ENCODE measurements around the gene CCDC91.
A peak's percentile ranks its signal among the peaks of the same experiment; 100 is the strongest.

The CCDC91 gene, protein sequence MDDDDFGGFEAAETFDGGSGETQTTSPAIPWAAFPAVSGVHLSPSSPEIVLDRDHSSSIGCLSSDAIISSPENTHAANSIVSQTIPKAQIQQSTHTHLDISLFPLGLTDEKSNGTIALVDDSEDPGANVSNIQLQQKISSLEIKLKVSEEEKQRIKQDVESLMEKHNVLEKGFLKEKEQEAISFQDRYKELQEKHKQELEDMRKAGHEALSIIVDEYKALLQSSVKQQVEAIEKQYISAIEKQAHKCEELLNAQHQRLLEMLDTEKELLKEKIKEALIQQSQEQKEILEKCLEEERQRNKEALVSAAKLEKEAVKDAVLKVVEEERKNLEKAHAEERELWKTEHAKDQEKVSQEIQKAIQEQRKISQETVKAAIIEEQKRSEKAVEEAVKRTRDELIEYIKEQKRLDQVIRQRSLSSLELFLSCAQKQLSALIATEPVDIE

DNA sequence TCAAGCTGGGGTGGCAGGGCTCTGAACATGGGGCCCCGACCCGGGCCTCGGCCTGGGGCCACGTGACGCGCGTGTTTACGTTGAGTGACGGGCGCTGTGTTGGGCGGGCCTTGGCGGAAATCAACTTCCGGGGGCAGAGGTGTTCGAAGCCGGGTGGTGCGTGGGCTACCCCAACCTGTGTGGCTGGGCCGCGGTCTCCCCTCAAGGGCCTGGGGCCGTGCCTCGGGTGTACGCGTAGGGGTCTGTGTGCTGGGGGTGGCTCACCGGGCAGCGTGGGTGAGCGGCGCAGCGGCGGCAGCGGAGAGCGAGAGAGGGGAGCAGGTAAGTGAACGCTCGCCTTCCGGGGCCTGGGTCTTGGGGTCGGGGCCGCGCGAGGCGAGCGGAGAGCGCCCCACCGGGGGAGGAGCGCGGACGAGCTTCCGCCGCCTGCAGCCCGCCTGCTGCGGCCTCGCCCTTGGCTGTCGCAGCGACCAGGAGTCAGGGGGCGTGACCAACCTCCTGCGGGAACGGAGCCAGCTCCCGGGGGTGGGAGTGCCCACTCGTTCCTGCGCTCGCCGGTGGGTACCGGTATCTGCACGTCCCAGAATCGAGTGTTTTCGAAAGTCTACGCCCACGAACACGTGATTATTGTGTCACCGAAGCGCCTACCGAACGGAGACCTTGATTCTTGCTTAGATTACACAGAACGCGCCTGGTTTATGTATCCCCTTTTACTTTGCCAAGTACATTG lies at the start of gene CCDC91:
TSS of gene CCDC91 (plus strand) at position 136 of the 730 bp plus-strand sequence. CDS start 66,760 bp downstream, outside the sequence.
- DNase-seq (ENCODE audit: low read depth), result peak; percentile 67
- H3K4me3 ChIP-seq (ENCODE audit: low read depth, low read length), result peak within 1 kb of the TSS; percentile 72
- TF ChIP-seq, protein P1, sequence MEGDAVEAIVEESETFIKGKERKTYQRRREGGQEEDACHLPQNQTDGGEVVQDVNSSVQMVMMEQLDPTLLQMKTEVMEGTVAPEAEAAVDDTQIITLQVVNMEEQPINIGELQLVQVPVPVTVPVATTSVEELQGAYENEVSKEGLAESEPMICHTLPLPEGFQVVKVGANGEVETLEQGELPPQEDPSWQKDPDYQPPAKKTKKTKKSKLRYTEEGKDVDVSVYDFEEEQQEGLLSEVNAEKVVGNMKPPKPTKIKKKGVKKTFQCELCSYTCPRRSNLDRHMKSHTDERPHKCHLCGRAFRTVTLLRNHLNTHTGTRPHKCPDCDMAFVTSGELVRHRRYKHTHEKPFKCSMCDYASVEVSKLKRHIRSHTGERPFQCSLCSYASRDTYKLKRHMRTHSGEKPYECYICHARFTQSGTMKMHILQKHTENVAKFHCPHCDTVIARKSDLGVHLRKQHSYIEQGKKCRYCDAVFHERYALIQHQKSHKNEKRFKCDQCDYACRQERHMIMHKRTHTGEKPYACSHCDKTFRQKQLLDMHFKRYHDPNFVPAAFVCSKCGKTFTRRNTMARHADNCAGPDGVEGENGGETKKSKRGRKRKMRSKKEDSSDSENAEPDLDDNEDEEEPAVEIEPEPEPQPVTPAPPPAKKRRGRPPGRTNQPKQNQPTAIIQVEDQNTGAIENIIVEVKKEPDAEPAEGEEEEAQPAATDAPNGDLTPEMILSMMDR (IDR thresholded peaks at IDR 0.05; ENCODE audit: low read depth, low read length, missing control alignments), result no peak

DNA sequence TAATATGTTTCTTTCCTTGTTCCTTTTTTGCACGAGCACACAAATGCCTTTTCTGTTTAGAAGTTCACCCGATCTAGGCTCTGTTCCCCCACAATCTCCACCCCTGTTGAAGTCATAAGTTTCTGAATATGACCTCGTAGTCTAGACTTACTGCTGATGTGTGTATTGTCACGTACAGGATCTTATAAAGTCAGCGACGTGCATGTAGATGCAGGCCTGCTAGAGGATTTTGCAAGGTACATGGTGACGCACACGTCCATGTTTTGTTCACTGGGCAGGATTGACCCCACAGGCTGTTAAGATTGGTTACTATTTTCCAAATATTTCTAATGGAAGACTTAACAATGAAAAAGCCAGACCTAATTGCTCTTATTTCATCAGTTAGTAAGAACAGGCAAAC lies 46.2 kb upstream of the CCDC91 start:
- no peak overlapping the region for H3K4me3 ChIP-seq (ENCODE audit: low read depth, low read length)
- TF ChIP-seq, protein P1 (IDR thresholded peaks at IDR 0.05; ENCODE audit: low read depth, low read length, missing control alignments), result no peak
- no peak for DNase-seq (ENCODE audit: low read depth)

DNA sequence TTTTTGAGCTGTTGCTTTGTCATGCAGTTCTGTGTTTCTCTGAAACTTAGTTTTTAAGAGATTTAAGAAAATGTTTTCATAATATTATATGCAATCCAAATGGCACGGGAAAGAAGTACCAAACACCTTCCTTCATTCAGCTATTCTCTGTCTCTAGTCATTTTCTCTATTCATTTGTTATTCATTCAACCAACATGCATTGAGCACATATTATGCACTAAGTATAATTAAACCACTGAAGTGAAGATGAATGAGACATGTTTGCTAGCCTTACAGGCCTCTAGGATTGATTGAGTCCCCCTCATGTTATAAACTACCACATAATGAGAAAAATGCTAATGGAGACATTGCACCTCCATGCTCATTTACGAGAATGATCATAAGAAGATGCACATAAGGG lies 45.7 kb upstream of the CCDC91 start:
- no peak overlapping the region for H3K4me3 ChIP-seq (ENCODE audit: low read depth, low read length)
- DNase-seq (ENCODE audit: low read depth), result no peak
- TF ChIP-seq, protein P1 (IDR thresholded peaks at IDR 0.05; ENCODE audit: low read depth, low read length, missing control alignments), result no peak

DNA sequence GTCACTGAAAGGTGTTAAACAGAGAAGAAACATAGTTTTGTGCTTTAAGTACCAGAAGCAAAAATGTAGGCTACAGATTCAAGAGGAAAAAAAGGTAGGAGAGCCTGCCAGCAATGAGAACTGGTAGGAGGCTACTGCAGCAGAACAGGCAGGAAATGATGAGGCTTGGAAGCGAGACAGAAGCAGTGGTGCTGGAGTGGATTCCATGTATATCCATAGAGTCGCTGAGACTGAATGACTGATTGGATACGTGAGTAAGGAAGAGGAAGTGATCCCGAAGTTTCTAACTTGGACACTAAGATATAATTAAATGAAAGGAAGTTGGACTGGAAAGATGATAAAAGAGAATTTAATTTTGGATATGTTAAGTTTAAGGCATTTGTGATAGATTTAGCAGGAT lies 45.0 kb upstream of the CCDC91 start:
- TF ChIP-seq, protein P1 (IDR thresholded peaks at IDR 0.05; ENCODE audit: low read depth, low read length, missing control alignments), result no peak
- no peak for DNase-seq (ENCODE audit: low read depth)
- no peak overlapping the region for H3K4me3 ChIP-seq (ENCODE audit: low read depth, low read length)

DNA sequence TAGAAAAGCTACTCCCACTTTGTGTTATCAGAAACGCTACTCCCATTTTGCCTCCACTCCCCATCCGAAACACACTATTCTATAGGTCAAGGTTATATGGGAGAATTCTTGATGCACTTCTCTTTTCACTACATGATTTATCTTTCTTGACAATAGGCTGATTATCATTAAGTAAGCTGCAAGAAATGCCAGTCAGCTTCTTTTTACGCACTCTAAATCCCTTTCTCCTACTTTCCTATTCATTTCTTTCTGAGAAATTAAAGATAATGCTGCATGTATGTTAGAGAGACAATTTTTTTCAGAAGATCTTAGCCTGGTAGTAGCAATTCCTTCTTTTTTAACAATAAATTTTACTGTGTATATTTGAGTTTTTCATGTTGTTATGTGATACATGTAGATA lies 41.0 kb upstream of the CCDC91 start:
- DNase-seq (ENCODE audit: low read depth), result no peak
- TF ChIP-seq, protein P1 (IDR thresholded peaks at IDR 0.05; ENCODE audit: low read depth, low read length, missing control alignments), result no peak
- no peak overlapping the region for H3K4me3 ChIP-seq (ENCODE audit: low read depth, low read length)

DNA sequence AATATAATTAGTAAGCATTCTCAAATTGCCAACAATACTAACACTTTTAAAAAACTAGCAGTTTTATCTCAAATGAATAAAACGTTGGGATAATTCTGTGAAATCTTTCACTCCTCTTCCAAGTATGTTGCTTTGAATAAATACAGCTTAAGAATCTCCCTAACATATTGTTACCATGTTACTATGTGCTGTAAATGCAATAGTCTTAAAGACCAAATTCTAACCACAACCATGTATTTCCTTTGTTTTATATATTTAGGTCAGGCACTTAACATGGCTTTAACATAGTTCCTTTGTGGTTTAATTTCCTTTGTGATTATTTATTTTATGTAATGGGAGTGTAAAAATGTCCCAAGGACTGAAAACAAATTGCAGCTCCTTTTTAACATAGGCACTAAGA lies 33.9 kb upstream of the CCDC91 start:
- TF ChIP-seq, protein P1 (IDR thresholded peaks at IDR 0.05; ENCODE audit: low read depth, low read length, missing control alignments), result no peak

More for the DNA sequence above, 33.9 kb upstream of the CCDC91 start:
- no peak overlapping the region for H3K4me3 ChIP-seq (ENCODE audit: low read depth, low read length)
- DNase-seq (ENCODE audit: low read depth), result no peak

All from GM12864 (cell line).